HUES48 (cell line): Measurements from ENCODE around the gene WDR44.
"Not testable (repeated sequence)": the region's sequence is repeated elsewhere in the genome, so short reads cannot be mapped to it uniquely, and the experiment has no call there.

Experiments
- H3K27ac ChIP-seq: one replicate; pipeline ENCODE4 v1.7.0; 2013; ENCODE audit warnings: low read depth, low read length, inconsistent platforms
- H3K27me3 ChIP-seq: 2 replicates; pipeline ENCODE4 v1.6.1; 2013; ENCODE audit warnings: mild to moderate bottlenecking, low read length; ENCODE audit not compliant: control insufficient read depth, insufficient read depth
- H3K36me3 ChIP-seq: 2 replicates; pipeline ENCODE4 v1.6.1; 2013; ENCODE audit warnings: low read length; ENCODE audit not compliant: control insufficient read depth, insufficient read depth
- H3K4me1 ChIP-seq: 2 replicates; pipeline ENCODE4 v1.6.1; 2013; ENCODE audit warnings: mild to moderate bottlenecking, low read length; ENCODE audit not compliant: control insufficient read depth, insufficient read depth
- H3K4me3 ChIP-seq: 2 replicates; pipeline ENCODE4 v1.5.1; 2013; ENCODE audit warnings: mild to moderate bottlenecking, low read depth, low read length
- H3K9ac ChIP-seq: 2 replicates; pipeline ENCODE4 v1.6.1; 2013; ENCODE audit warnings: mild to moderate bottlenecking, low read depth, low read length, moderate library complexity
- H3K9me3 ChIP-seq: 2 replicates; pipeline ENCODE4 v1.6.1; 2013; ENCODE audit warnings: low read length; ENCODE audit not compliant: control insufficient read depth, insufficient read depth

WDR44 gene

DNA sequence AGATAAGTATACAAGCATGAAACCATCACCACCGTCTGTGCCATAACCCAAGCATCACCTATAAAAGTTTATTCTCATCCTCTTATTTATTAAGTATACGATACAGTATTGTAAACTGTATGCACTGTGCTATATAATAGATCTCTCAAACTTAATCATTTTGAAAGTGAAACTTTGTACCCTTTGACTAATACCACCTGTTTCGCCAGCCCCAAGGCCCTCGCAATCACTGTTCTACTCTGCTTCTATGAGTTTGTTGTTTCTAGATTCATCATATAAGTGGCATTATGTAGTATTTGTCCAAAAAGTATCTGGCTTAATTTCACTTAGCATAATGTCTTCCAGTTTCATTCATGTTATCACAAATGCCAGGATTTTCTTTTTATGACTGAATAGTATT, 77.7 kb downstream of the WDR44 start:
- Histone ChIP-seq H3K27me3 (no peaks in the 10 kb centered on the region; the same call in 1 of the 2 replicates), H3K27ac (no peak overlapping the region), H3K4me3 (no peak overlapping the region), H3K4me1 (peaks cover 11% of the 10 kb centered on the region), H3K9me3 (no peaks in the 10 kb centered on the region), H3K9ac (no peak overlapping the region), H3K36me3 (peaks cover 32% of the 10 kb centered on the region)

DNA sequence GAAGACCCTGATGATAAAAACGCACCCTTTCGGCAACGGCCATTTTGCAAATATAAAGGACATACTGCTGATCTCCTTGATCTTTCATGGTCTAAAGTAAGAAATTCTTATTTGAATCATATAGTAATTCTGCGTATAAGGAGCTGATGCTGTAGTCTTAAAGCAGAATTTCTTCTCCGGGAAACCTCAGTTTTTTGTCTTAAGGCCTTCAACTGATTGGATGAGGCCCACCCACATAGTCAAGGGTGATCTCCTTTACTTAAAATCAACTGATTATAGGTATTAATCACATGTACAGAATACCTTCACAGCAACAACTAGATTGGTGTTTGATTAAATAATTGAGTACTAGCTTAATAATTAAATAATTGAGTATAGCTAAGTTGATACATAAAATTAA, 86.9 kb downstream of the WDR44 start:
- no peak overlapping the region for H3K9ac ChIP-seq
- no peaks in the 10 kb centered on the region for H3K27me3 ChIP-seq
- no peaks in the 10 kb centered on the region for H3K4me1 ChIP-seq
- H3K9me3 ChIP-seq, result no peaks in the 10 kb centered on the region
- no peak overlapping the region for H3K4me3 ChIP-seq
- peaks cover 67% of the 10 kb centered on the region for H3K36me3 ChIP-seq
- H3K27ac ChIP-seq, result no peak overlapping the region

GRCh38 chrX:118437283-118437682, 91.4 kb downstream of the WDR44 start:
- H3K27me3 ChIP-seq, result no peaks in the 10 kb centered on the region
- peaks cover 80% of the 10 kb centered on the region for H3K36me3 ChIP-seq
- H3K4me3 ChIP-seq, result no peak overlapping the region
- no peak overlapping the region for H3K27ac ChIP-seq
- H3K9ac ChIP-seq, result no peak overlapping the region
- no peaks in the 10 kb centered on the region for H3K4me1 ChIP-seq
- no peaks in the 10 kb centered on the region for H3K9me3 ChIP-seq

- no peak overlapping the region for H3K9ac ChIP-seq
- H3K27me3 ChIP-seq, result no peaks in the 10 kb centered on the region
- H3K4me3 ChIP-seq, result no peak overlapping the region
- no peak overlapping the region for H3K27ac ChIP-seq
- no peaks in the 10 kb centered on the region for H3K4me1 ChIP-seq
- H3K36me3 ChIP-seq, result peaks cover 72% of the 10 kb centered on the region
- no peaks in the 10 kb centered on the region for H3K9me3 ChIP-seq
These were observed 102.4 kb downstream of the WDR44 start for GRCh38 chrX:118448273-118448783.

GRCh38 chrX:118455013-118455412, 109.1 kb downstream of the WDR44 start:
- no peak overlapping the region for H3K4me3 ChIP-seq
- H3K36me3 ChIP-seq, result peaks cover 14% of the 10 kb centered on the region
- H3K9ac ChIP-seq, result no peak overlapping the region
- no peaks in the 10 kb centered on the region for H3K27me3 ChIP-seq
- H3K9me3 ChIP-seq, result no peaks in the 10 kb centered on the region
- no peak overlapping the region for H3K27ac ChIP-seq
- no peaks in the 10 kb centered on the region for H3K4me1 ChIP-seq

DNA sequence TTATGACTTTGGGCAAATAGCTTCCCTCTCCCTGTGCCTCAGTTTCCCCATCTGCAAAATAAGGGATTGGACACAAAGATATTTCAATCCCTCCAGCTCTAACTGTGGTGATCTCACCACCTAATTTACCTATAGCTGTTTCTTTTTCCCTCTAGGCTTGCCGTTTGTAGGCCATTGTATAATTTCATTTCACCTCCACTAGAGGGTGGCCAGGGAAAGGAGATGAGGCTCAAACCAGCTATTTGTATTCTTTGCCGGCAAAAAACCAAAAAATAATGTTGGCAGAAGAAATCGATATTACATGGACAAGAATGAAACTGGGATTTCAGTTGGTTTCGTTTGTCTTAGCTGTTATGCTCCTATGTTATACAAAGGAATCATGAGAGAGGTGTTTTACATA, 113.6 kb downstream of the WDR44 start:
- Histone ChIP-seq H3K4me1 (no peaks in the 10 kb centered on the region), H3K27me3 (no peaks in the 10 kb centered on the region), H3K4me3 (no peak overlapping the region), H3K9ac (no peak overlapping the region), H3K9me3 (no peaks in the 10 kb centered on the region), H3K36me3 (no peaks in the 10 kb centered on the region), H3K27ac (no peak overlapping the region)

DNA sequence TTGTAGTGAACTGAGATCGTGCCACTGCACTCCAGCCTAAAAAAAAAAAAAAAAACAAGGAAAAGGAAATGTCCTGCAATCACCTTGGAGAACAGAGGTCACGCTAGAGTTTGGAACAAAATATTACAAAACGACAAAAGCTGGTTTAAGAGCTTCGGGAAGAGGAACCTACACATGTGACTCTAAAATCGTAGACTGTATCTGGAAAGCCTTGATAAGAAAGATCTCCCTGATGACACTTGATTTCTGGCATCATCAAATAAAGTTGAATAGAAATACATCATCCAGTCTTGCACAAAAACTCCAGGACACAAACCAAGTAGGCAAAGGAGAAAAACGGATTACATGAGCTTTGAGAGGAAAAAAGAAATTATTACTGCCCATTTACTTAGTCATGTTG, 118.6 kb downstream of the WDR44 start:
- H3K36me3 ChIP-seq, result no peaks in the 10 kb centered on the region
- H3K9ac ChIP-seq, result no peak overlapping the region
- no peak overlapping the region for H3K4me3 ChIP-seq
- H3K4me1 ChIP-seq, result 0 out of 2 replicates have a peak, but pooled peaks cover 3% of the 10 kb centered on the region
- no peaks in the 10 kb centered on the region for H3K9me3 ChIP-seq
- H3K27me3 ChIP-seq, result no peaks in the 10 kb centered on the region
- H3K27ac ChIP-seq, result no peak overlapping the region

DNA sequence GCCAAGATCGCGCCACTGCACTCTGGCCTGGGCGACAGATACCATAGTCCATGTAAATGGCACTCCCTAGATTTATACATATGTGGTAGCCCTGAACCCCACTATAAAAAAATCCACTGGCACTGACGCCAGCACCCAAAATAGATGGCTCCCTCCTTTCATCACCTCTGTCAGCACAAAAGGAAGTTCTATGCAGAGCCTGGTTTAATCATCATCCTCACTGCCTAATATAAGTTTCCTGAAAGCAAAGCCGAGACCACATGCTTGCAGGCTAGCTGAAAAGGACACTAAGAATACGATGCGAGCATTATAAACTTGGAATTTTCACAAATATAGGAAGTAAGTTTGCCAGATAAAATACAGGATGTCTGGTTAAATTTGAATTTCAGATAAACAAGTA, 122.2 kb downstream of the WDR44 start:
- no peaks in the 10 kb centered on the region for H3K9me3 ChIP-seq
- H3K9ac ChIP-seq, result no peak overlapping the region
- no peak overlapping the region for H3K4me3 ChIP-seq
- H3K27ac ChIP-seq, result no peak overlapping the region
- H3K36me3 ChIP-seq, result no peaks in the 10 kb centered on the region
- H3K4me1 ChIP-seq, result 0 out of 2 replicates have a peak, but pooled peaks cover 3% of the 10 kb centered on the region
- H3K27me3 ChIP-seq, result no peaks in the 10 kb centered on the region

GRCh38 chrX:118470721-118471347, 124.9 kb downstream of the WDR44 start:
- not testable (repeated sequence) for H3K27me3 ChIP-seq, H3K4me3 ChIP-seq, H3K9ac ChIP-seq, H3K9me3 ChIP-seq, H3K4me1 ChIP-seq, H3K27ac ChIP-seq, H3K36me3 ChIP-seq

- H3K4me3 ChIP-seq, result no peak overlapping the region
These were observed 128.7 kb downstream of the WDR44 start for GRCh38 chrX:118474586-118474985.

DNA sequence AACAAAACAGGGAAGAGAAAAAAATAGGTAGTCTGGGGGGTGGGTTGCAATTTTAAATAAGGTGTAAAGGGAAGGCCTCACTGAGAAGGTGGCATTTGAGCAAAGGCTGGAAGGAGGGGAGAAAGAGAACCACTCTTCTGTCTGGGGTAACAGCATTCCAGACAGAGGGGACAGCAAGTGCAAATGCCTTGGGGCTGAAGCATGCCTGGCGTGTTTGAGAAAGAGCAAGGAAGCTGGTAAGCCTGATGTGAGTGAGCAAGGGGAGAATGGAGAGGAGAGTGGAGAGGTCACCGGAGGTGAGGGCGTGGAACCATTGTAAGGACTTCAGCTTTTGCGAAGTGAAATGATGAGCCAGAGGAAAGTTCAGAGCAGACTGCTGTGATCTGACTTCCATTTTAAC, 130.0 kb downstream of the WDR44 start:
- Histone ChIP-seq H3K4me3 (no peak overlapping the region), H3K36me3 (no peaks in the 10 kb centered on the region), H3K9ac (no peak overlapping the region), H3K9me3 (no peaks in the 10 kb centered on the region), H3K4me1 (no peaks in the 10 kb centered on the region), H3K27me3 (no peaks in the 10 kb centered on the region; the same call in 1 of the 2 replicates), H3K27ac (no peak overlapping the region)

More at GRCh38 chrX:118474586-118474985, 128.7 kb downstream of the WDR44 start:
- Histone ChIP-seq H3K9ac (no peak overlapping the region), H3K36me3 (no peaks in the 10 kb centered on the region), H3K9me3 (no peaks in the 10 kb centered on the region), H3K4me1 (no peaks in the 10 kb centered on the region), H3K27ac (no peak overlapping the region), H3K27me3 (no peaks in the 10 kb centered on the region; the same call in 1 of the 2 replicates)
